Tibial nerve (tissue), 4 donors: ENCODE results near the gene TRIM29. TPM values are rescaled to one million over a fixed set of nuclear protein-coding genes. Genes with fewer than 3 reads are reported as not detected.

Experiments used
- DNase-seq, 2 donors: peaks; one replicate each; pipeline ENCODE4 v3.0.0-alpha.2; 2019; ENCODE audit warnings: low spot score in 2 of 2
- H3K27ac ChIP-seq, 4 donors: fragments of 200-600 bp; sonication (generic) in 3 of 4; one replicate each; pipeline ENCODE4 v1.5.1; 2017 to 2019; ENCODE audit warnings: mild to moderate bottlenecking in 1 of 4
- H3K27me3 ChIP-seq, 2 donors: fragments of 200-600 bp; sonication (generic) in 1 of 2; one replicate each; pipeline versions ENCODE4 v1.5.1 to v1.6.0; 2017 to 2019
- H3K36me3 ChIP-seq, 3 donors: fragments of 200-600 bp; sonication (generic); one replicate each; pipeline ENCODE4 v1.5.1; 2018 to 2019
- H3K4me1 ChIP-seq, 4 donors: fragments of 200-600 bp; sonication (generic) in 3 of 4; one replicate each; pipeline ENCODE4 v1.5.1; 2017 to 2019
- H3K4me3 ChIP-seq, 4 donors: fragments of 200-600 bp; sonication (generic) in 3 of 4; one replicate each; pipeline ENCODE4 v1.5.1; 2017 to 2019; ENCODE audit warnings: mild to moderate bottlenecking in 1 of 4, moderate library complexity in 1 of 4
- H3K9me3 ChIP-seq, 4 donors: fragments of 200-600 bp; sonication (generic) in 3 of 4; one replicate each; pipeline ENCODE4 v1.5.1; 2017 to 2019
- CTCF ChIP-seq, 5 experiments: fragments of 200-600 bp in 3 of 5; fragments of 450-650 bp in 2 of 5; sonication (generic) in 3 of 5; IDR thresholded peaks; one replicate each; pipeline ENCODE4 v1.5.1; 2016 to 2019; ENCODE audit warnings: antibody characterized with exemption in 5 of 5, mild to moderate bottlenecking in 3 of 5, moderate library complexity in 2 of 5
- EP300 ChIP-seq, 2 donors: sonication (generic); formaldehyde crosslinking; IDR thresholded peaks; one replicate each; pipeline ENCODE4 v1.6.1; 2017; ENCODE audit warnings: antibody characterized with exemption in 2 of 2, mild to moderate bottlenecking in 1 of 2
- POLR2A ChIP-seq, 2 donors: fragments of 450-650 bp; IDR thresholded peaks; one replicate each; pipeline ENCODE4 v1.6.1; 2017; ENCODE audit warnings: antibody characterized with exemption in 2 of 2, mild to moderate bottlenecking in 2 of 2, moderate library complexity in 2 of 2
- WGBS, 2 donors: methylation state at CpG; one replicate each; pipeline ENCODE4 v1.1.5; 2018; 5-methylcytosine and 5-hydroxymethylcytosine counted together
- total RNA-seq, 4 donors: library from RNA; depleted of rRNA; stranded (reverse); fragments of >200 nt; gene quantifications; one replicate each; pipeline ENCODE4 v1.1.0, GENCODE V29; 2016

The TRIM29 gene
- total RNA-seq, 4 donors from 2014 or later, result 2.4 to 64.9 (median 40.7) TPM

GRCh38 chr11:120172054-120172911 is 34.4 kb upstream of the TRIM29 start:
- H3K4me1 ChIP-seq, result peaks cover 0 to 45% (median 12%) of the 10 kb centered on the region in 4 donors
- peaks cover 0 to 8% of the 10 kb centered on the region in 2 donors for H3K27me3 ChIP-seq
- peak; percentile 55 to 66 for DNase-seq
- no peak overlapping the region for H3K4me3 ChIP-seq
- no peak overlapping the region for H3K27ac ChIP-seq
- H3K36me3 ChIP-seq, result no peaks in the 10 kb centered on the region
- H3K9me3 ChIP-seq, result no peaks in the 10 kb centered on the region
- WGBS, 2 donors, result 24 to 30% methylated on average over 17 to 24 of the region's 24 CpGs
- TF ChIP-seq POLR2A (IDR thresholded peaks at IDR 0.05) (no peak), EP300 (IDR thresholded peaks at IDR 0.05) (peak in 1 of 2 donors; percentile 25), CTCF (IDR thresholded peaks at IDR 0.05) (peak; percentile 64 to 97 (median 90))

GRCh38 chr11:120170741-120171261 is 32.9 kb upstream of the TRIM29 start:
- Histone ChIP-seq H3K9me3 (no peaks in the 10 kb centered on the region), H3K27ac (no peak overlapping the region), H3K27me3 (peaks cover 0 to 16% of the 10 kb centered on the region in 2 donors), H3K4me1 (peaks cover 0 to 42% (median 12%) of the 10 kb centered on the region in 4 donors), H3K36me3 (no peaks in the 10 kb centered on the region), H3K4me3 (no peak overlapping the region)
- TF ChIP-seq EP300 (IDR thresholded peaks at IDR 0.05) (no peak), POLR2A (IDR thresholded peaks at IDR 0.05) (no peak), CTCF (IDR thresholded peaks at IDR 0.05) (no peak)
- DNase-seq, result peak in 1 of 2 donors; percentile 3
- WGBS, 2 donors, result 87 to 88% methylated on average over 8 to 12 of the region's 12 CpGs

GRCh38 chr11:120169981-120170698 is 32.2 kb upstream of the TRIM29 start:
- Histone ChIP-seq H3K36me3 (no peaks in the 10 kb centered on the region), H3K4me3 (peak overlapping the region in 1 of 4 donors; percentile 63), H3K27me3 (peaks cover 0 to 21% of the 10 kb centered on the region in 2 donors), H3K4me1 (peaks cover 0 to 42% (median 12%) of the 10 kb centered on the region in 4 donors), H3K27ac (peak overlapping the region in 1 of 4 donors; percentile 82), H3K9me3 (peaks cover 0 to 4% (median 1%) of the 10 kb centered on the region in 4 donors)
- WGBS, 2 donors, result 64 to 73% methylated on average over 12 to 18 of the region's 27 CpGs
- TF ChIP-seq CTCF (IDR thresholded peaks at IDR 0.05), result no peak
- TF ChIP-seq EP300 (IDR thresholded peaks at IDR 0.05), result no peak
- TF ChIP-seq POLR2A (IDR thresholded peaks at IDR 0.05), result no peak
- DNase-seq, result peak in 1 of 2 donors; percentile 4

- H3K4me1 ChIP-seq, result peaks cover 0 to 41% (median 12%) of the 10 kb centered on the region in 4 donors
- H3K9me3 ChIP-seq, result peaks cover 0 to 14% (median 1%) of the 10 kb centered on the region in 4 donors
- peak overlapping the region; percentile 33 to 63 (median 52) for H3K4me3 ChIP-seq
- H3K27me3 ChIP-seq, result peaks cover 0 to 21% of the 10 kb centered on the region in 2 donors
- peak overlapping the region; percentile 33 to 82 (median 60) for H3K27ac ChIP-seq
- TF ChIP-seq POLR2A (IDR thresholded peaks at IDR 0.05) (peak in 1 of 2 donors; percentile 15), CTCF (IDR thresholded peaks at IDR 0.05) (peak; percentile 88 to 97 (median 95)), EP300 (IDR thresholded peaks at IDR 0.05) (peak in 1 of 2 donors; percentile 38)
- no peaks in the 10 kb centered on the region for H3K36me3 ChIP-seq
- 1 to 2% methylated on average over 37 to 68 of the region's 71 CpGs for WGBS, 2 donors
- peak in 1 of 2 donors; percentile 45 for DNase-seq
These were observed 31.2 kb upstream of the TRIM29 start for GRCh38 chr11:120168960-120169681.
